ENCODE results near the gene FXR1. TPM values are rescaled to one million over a fixed set of nuclear protein-coding genes. Genes with fewer than 3 reads are reported as not detected.

Gene FXR1
- total and polyA plus RNA-seq, 10 of the 15 experiments (the other 5 are each of a cell fraction or from before 2014, with no cell fraction given), result 38.5 to 159 (median 102) TPM

DNA sequence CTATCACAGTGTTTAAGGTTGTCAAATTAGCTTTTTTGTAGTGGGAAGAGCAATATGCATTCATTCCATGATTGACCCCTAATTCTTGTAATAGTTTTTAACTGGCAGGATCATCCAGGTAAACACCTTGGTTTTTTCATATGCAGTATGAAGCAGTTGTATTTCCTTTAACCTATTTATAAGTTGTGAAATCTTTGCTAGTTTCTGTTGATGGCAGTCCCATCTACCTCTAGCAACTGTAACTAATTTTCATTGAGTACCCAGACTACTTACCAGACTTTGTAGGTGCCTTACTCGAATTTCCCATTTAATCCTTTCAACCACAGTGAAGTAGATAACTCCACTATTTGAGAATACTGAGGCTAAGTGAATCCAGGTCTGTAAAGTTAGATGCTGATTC, 6.1 kb downstream of the FXR1 start:
- WGBS (ENCODE audit: insufficient coverage, insufficient replicate concordance, low lambda C conversion rate, missing lambda C conversion rate), result 56% methylated on average over 1 of the region's 1 CpG
- Histone ChIP-seq H3K4me1 (ENCODE audit: control insufficient read depth, insufficient read depth, low read length) (no peaks in the 10 kb centered on the region), H3K27me3 (replicated peaks in 1 of 2; ENCODE audit: control insufficient read depth in 2 of 2, insufficient read depth in 2 of 2, low read length in 1 of 2) (no peaks in the 10 kb centered on the region), H3K4me2 (ENCODE audit: control insufficient read depth, insufficient read depth) (peak overlapping the region; percentile 48), H3K4me3 (no peak overlapping the region), H4K20me1 (ENCODE audit: control insufficient read depth, insufficient read depth) (peaks cover 4% of the 10 kb centered on the region; the same call in 1 of the 2 replicates), H2AFZ (ENCODE audit: control insufficient read depth, low read depth, low read length) (no peak overlapping the region), H3K9me3 (replicated peaks; ENCODE audit: control insufficient read depth, insufficient read depth, low read length) (no peaks in the 10 kb centered on the region; the same call in 2 of the 3 replicates), H3K79me2 (ENCODE audit: control insufficient read depth, insufficient read depth, low read length) (peaks cover 96% of the 10 kb centered on the region), H3K27ac (ENCODE audit: control insufficient read depth, insufficient read depth) (no peak overlapping the region), H3K9ac (ENCODE audit: control insufficient read depth, insufficient read depth, low read length) (no peak overlapping the region), H3K36me3 (ENCODE audit: control insufficient read depth in 2 of 2, insufficient read depth in 2 of 2, low read length in 1 of 2) (peaks cover 0 to 18% of the 10 kb centered on the region in 2 experiments; a peak in 2 of 4 replicates)
- ChIA-PET POLR2A (interaction anchor here (0.7 kb wide), 2 partner anchors 291 to 995 kb away, joined by 3 to 4 read pairs; no protein-coding TSS in a partner anchor), CTCF (interaction anchor here (0.8 kb wide), 1 partner anchor 44 kb away, joined by 5 read pairs; no protein-coding TSS in a partner anchor), RAD21 (ENCODE audit: unreplicated experiment) (no interaction called here), SMC1A (ENCODE audit: uncharacterized antibody, unreplicated experiment) (interaction anchor here (1.0 to 1.6 kb wide), 2 partner anchors 9 to 16 kb away, joined by 4 read pairs; no protein-coding TSS in a partner anchor)
- no TSS peak for BruUV-seq (replicated peaks)
- TF ChIP-seq SMC3 (IDR thresholded peaks at IDR 0.05; ENCODE audit: borderline replicate concordance, low read length) (no peak), RAD51 (IDR thresholded peaks at IDR 0.05) (no peak), NFYB (IDR thresholded peaks at IDR 0.05; ENCODE audit: insufficient read depth, low read depth, low read length) (no peak), CREB1 (IDR thresholded peaks at IDR 0.05; ENCODE audit: low read depth) (no peak), RUNX3 (IDR thresholded peaks at IDR 0.05; ENCODE audit: low read length) (no peak), HDGF (IDR thresholded peaks at IDR 0.05) (no peak)
- TF ChIP-seq, protein P1, sequence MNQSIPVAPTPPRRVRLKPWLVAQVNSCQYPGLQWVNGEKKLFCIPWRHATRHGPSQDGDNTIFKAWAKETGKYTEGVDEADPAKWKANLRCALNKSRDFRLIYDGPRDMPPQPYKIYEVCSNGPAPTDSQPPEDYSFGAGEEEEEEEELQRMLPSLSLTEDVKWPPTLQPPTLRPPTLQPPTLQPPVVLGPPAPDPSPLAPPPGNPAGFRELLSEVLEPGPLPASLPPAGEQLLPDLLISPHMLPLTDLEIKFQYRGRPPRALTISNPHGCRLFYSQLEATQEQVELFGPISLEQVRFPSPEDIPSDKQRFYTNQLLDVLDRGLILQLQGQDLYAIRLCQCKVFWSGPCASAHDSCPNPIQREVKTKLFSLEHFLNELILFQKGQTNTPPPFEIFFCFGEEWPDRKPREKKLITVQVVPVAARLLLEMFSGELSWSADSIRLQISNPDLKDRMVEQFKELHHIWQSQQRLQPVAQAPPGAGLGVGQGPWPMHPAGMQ (IDR thresholded peaks at IDR 0.05; ENCODE audit: borderline replicate concordance), result no peak
- ATAC-seq (peak; percentile 39), DNase-seq (ENCODE audit: low read depth, low spot score) (no peak), FAIRE-seq (no peak)
- in situ Hi-C loops (cut with MboI), result no loop called here
- intact Hi-C loops (cut with micrococcal nuclease; ENCODE audit: unreplicated experiment), result loop anchor here (10.0 kb wide), 2 partner anchors 294 to 786 kb away; no protein-coding TSS in a partner anchor
